ENCODE results near the gene JUND.

The JUND gene

GRCh38 chr19:18308051-18308947, 26.9 kb upstream of the JUND start:
- no peak for DNase-seq

GRCh38 chr19:18307271-18307681, 25.9 kb upstream of the JUND start:
- peak; percentile 50 for DNase-seq

GRCh38 chr19:18306888-18307260, 25.5 kb upstream of the JUND start:
- DNase-seq = peak; percentile 36

DNA sequence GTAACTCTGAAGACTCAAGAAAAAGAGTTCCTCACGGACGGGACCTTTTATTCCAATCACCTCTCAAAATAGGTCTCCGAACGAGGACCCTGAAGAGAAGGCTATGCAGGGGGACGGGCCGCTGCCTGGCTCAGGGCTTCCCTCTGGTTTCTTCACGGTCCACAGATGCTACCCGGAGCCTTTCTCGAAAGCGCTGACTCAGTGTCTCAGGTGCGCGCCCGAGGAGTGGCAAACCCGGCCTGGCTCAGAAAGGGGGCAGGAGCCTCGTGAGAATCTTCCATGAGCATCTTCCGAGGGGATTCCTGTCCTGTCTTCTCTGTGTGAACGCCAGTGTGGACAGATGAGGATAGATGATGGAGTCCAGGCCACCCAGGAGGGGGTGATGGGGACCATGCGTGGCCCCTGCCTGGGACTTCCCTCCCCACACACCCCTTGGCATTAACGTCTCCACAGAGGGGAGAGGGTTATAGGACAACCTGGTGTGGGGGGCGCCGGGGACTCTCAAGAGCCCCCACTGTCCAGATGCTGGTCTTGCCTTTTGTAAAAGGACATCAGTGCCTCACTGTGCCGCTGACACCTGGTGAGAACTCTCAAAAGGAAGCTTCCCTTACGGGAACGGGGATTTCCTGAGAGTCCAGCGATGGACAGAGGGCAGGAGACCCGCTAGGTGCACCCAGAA, 24.9 kb upstream of the JUND start:
- no peak for DNase-seq

- DNase-seq = peak; percentile 79
These were observed 23.3 kb upstream of the JUND start for GRCh38 chr19:18304458-18305310.

DNA sequence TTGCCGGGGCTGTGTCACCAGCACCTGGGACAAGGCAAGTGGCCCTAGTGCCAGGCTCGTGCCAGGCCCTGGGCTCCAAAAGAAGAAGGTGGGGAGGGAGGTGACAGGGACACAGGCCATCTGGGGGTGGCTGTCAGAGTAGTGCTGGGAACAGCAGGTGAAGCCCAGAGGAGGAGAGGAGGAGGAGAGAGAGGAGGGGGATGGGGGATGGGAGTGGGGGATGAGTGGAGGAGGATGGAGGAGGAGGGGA, 22.7 kb upstream of the JUND start:
- no peak for DNase-seq

- DNase-seq = no peak
These were observed 20.3 kb upstream of the JUND start for GRCh38 chr19:18301718-18302111.

GRCh38 chr19:18300930-18301717, 19.7 kb upstream of the JUND start:
- DNase-seq = no peak

- DNase-seq = no peak
These were observed 18.2 kb upstream of the JUND start for GRCh38 chr19:18299654-18300053.

DNA sequence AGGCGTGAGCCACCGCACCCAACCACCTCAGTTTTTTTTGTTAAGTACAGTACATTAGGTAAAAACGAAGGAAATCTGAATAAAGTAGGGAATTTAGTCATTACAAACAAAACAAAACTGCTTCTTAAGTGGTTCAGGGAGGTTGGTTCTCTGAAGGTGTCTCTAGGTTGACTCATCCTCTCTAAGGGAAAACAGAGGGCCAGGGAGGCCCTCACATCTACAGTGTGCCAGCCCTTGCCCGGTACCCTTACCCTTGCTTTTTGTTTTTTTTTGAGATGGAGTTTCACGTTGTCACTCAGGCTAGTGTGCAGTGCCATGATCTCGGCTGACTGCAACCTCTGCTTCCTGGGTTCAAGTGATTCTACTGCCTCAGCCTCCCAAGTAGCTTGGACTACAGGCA, 17.2 kb upstream of the JUND start:
- no peak for DNase-seq

- DNase-seq = no peak
These were observed 15.9 kb upstream of the JUND start for GRCh38 chr19:18297308-18297707.

GRCh38 chr19:18295034-18295451, 13.6 kb upstream of the JUND start:
- DNase-seq = no peak

GRCh38 chr19:18294467-18294864, 13.0 kb upstream of the JUND start:
- DNase-seq = peak; percentile 93

DNA sequence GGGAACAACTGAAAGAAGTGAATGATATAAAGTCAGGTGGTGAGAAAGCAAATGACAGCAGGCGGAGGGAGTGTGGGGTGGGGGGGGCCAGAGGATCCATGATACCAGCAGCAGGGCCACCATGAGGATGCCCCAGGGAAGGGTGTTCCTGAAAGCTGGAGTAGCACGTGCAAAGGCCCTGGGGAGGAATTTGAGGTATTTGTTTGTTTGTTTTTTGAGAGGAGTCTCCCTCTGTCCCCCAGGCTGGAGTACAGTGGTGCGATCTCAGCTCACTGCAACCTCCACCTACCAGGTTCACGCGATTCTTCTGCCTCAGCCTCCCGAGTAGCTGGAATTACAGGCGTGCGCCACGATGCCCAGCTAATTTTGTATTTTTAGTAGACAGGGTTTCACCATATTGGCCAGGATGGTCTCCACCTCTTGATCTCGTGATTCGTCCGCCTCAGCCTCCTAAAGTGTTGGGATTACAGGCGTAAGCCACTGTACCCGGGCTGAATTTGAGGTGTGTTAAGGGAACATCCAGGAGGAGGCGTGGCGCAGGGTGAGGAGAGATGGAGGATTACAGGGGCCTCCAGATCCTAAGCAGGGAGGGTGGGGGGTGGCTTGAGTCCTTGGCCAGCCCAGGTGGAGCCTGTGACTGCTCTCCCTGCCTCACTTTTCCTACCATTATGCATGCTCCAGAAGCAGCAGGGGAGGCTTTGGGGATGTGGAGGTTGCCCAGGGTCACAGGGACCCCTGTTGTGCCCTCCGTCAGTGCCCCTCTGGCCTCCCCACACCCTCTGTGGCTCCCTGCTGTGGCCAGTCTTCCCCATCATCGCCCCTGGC, 12.4 kb upstream of the JUND start:
- no peak for DNase-seq

DNA sequence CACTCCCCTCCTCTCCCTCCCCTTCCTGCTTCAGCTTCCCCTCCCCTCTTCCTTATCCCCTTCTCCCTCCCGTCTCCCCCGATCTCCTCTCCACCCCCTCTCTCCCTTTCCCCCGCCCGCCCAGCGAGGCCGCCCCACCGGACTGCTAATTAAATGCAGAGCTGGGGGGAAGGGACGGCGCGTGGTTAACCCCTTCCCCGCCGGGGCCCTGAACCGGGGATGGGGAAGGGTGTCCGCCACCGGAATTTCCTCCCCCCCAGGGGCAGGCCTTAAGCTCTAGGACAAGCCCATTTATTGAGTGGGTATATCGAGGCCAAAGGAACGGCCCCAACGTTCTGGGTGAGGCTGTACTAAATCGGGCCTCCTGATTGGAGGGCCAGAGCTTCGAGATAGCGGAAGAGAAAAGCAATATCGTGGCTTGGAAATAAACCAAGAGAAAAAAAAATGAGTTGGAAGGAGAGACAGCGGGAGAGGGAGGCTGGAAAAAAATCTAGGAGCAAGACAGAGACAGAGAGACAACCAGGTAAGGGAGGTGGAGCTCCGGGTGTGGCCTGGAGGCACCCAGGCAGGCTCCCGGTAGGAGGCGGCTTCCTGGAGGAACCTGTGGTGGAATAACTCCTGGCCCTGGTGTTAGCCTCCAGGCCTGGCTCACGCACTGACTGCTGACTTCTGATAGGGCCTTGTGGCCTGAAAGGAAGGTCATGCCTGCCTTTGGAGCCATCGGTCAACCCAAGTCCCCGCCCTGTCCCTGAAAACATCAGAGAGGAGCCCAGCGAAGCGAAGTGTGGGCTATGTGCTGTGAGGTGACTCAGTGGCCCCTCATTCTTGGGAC, 11.6 kb upstream of the JUND start:
- DNase-seq = no peak

- no peak for DNase-seq
These were observed 11.0 kb upstream of the JUND start for GRCh38 chr19:18292462-18292809.

DNA sequence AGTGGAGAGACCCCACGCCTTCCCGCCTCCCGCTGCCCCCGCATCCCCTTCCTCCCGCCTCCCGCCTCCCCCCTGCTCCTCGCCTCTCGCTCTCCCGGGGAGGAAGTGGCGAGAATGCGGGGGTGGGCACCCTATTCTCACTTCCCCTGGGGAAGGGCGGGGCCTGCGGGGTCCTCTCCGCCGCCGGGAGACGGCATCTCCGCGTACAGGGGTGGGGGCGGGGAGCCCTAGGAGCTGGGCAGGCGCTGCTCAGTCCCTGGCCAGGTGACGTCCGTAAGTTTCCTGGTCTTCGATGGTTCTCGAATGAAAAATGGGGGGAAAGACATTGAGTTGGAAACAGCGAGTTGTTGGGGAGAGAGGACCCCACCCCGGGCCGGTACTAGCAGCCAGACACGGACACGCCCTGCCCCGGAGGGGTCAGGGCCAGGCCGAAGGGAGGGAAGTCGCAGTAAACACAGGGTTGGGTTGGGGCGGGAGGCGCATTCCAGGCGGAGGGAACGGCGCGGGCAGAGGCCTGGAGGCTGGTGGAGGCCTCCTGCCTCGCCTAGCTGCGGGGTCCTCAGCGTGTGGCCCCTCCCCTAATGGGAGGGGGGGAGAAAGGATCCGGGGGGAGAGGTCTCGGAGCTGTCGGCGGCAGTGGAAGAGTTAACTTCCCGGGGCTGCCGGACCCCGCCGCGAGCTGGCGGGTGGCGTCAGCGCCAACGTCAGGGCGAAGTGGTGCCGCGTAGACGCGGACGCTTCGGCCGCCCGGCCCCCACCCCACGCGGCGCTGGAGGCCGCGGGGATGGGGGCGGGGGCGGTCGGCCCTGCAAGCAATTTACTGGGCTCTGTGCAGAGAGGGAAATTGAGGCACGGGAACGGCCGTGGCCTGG, 10.4 kb upstream of the JUND start:
- DNase-seq = peak; percentile 76

GRCh38 chr19:18291019-18291524, 9.7 kb upstream of the JUND start:
- DNase-seq = no peak

DNA sequence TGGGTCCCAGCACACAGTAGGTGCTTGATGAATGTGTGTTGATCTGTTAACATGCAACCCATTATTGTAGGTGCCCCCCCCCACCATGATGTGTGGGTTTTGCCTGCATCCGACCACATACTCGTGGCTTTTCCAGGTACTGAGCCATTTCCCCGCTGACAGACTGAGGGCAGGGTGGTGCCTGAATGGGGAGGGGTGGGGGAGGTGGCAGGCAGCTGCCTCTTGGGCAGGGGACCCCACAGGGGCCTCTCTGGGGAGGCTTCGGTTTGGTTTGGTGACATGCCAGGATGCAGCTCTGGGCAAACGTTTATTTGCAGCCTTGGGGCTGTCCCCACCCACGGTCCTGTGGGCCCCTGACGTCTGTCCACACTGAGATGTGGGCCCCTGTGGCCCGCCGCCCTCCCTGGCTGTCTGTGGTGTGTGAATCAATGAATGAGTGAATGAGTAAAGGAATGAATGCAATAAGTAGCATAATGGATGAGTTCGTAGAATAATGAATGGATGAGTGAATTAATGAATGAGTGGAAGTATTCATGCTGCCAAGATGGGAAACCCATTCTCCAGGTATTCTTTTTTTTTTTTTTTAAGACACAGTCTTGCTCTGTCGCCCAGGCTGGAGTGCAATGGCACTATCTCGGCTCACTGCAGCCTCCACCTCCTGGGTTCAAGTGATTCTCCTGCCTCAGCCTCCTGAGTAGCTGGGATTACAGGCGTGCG, 9.0 kb upstream of the JUND start:
- DNase-seq = peak; percentile 84

All from central memory CD4-positive, alpha-beta T cell (primary cell).